Hematopoietic multipotent progenitor cell treated with erythropoietin and hydrocortisone succinate and interleukin-3 and kit ligand, for 6 days (in vitro differentiated cells): Measurements from ENCODE around the gene CD59.
A peak's percentile ranks its signal among the peaks of the same experiment; 100 is the strongest.
"Not testable (repeated sequence)": the region's sequence is repeated elsewhere in the genome, so short reads cannot be mapped to it uniquely, and the experiment has no call there.

ENCODE experiments used
- DNase-seq: peaks from one replicate; pipeline ENCODE4 v3.0.0-alpha.2; 2015

CD59 gene

DNA sequence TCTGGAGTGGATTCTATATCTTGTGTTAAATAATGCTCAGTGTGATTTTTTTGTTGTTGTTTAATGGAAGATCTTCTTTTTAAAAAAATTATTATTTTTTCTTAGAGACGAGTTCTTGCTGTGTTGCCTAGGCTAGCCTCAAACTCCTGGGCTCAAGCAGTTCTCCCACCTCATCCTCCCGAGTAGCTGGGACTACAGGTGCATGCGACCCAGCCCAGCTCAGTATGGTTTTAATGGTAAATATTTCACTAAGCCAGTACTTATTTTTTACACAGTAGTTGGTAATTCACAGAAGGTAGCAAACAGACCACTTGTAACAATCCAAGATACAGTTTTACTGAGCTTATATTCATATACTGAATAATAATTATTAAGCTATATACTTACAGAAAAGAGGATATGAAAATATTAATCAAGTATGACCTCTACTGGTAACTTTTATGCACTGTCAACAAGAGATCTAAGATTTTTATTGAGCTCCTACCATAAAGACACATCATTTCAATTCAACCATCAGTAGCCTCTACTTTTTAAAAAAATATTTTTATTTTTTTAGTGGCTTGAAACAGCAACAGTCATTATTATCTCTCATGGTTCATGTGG lies 6.1 kb upstream of the CD59 start:
- peak; percentile 67 for DNase-seq

DNA sequence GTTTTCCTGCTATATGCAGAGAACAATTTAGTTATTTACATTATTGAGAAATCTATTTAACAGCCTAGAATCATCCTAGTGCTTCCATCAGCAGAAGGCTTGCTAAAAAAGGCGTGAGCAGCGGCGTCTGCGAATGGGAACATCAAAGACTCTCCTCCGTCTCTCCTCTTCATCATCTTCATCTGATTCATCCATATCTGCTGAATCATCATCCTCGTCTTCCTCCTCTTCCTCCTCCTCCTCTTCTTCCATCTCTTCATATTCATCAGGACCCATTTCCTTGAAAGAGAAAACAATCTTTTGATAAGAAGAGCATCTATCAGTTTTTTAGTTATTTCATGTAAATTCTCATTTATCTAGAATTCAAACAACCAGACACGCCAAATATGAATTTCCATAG lies 5.6 kb upstream of the CD59 start:
- DNase-seq: no peak

DNA sequence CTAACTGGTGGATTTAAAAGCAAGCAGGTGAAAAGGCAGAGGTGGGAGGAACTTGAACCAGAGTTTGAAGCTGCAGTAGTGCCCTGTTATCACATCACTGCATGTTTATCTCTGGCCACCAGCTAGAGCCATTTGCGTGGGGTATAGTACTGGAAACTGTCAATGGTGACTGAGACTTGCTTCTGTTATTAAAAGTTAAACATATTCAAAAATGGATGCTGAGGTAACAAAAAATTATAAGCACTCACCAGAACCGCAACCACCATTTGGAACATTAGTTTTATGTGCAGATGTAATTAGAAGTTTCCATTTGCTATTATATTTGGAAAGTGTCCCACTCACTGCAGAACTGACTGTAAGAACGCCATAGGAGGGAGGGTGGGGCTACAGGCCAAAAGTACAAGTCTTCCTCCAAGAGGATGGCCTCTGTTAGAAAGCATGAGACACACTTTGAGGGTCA lies 1.2 kb upstream of the CD59 start:
- DNase-seq: peak; percentile 90

DNA sequence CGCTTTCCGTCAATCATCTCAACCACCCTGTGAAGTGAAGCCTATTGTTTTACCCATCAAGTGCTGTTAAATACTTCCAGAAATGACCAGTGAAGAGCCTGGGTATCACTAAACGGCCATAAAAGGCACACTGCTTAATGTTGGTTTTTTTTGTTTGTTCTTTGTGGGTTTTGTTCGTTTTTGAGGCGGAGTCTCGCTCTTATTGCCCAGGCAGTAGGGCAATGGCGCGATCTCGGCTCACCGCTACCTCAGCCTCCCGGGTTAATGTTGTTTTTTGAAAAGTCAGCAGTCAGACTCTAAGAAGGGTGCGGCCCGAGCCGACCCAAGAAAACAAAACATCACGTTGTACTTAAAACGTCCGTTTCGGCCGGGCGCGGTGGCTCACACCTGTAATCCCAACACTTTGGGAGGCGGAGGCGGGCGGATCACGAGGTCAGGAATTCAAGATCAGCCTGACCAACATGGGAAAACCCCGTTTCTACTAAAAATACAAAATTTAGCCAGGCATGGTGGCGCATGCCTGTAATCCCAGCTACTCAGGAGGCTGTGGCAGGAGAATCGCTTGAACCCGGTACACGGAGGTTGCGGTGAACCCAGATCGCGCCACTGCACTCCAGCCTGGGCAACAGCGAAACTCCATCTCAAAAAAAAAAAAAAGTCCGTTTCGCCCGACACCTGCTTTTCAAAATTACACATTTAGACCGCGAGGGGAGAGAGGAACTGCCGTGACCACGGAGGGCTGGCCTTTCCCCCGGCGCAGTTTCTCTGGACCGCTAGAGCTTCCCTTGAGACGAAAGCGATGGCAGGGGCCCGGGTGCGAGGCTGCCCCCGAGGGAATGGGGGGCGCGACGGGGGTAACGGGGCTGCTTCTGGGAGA lies 714 bp downstream of the CD59 start:
- peak; percentile 73 for DNase-seq

DNA sequence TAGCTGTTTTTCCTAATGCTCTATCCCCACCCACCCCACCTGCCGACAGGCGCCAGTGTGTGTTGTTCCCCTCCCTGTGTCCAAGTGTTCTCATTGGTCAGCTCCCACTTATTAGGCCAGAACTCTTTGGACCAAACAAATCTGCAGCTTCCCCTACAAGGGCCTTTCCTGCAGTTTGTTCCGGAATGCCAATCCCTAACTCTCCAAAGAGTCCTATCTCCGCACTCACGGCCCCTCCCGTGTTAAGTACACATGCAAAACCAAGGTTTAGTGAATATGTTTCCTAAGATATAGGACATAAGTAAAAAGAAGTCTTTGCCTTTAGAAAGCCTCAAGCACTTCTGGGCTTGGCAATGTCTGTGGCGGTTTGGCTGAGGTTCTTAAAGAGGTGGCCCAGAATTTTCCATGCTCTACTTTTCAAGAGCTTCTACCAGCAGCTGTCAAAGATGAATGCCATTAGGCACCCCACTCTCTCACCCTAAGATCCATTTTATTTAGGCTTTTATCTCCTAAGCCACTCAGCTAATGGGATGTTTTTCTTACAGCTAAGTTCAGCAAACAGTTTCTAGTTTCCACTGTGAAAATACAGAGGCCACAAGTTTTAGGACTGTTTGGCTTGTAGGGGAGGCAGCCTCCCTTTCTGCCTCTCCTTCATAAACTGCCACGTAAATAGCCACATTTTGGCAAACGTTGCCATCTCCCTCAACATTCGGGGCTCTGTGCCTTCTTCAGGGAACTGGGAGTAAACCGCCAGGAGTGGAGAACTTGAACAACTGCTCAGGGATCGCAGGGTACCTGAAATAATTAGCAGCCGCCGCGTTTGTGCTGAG lies 1.6 kb downstream of the CD59 start:
- peak; percentile 48 for DNase-seq

DNA sequence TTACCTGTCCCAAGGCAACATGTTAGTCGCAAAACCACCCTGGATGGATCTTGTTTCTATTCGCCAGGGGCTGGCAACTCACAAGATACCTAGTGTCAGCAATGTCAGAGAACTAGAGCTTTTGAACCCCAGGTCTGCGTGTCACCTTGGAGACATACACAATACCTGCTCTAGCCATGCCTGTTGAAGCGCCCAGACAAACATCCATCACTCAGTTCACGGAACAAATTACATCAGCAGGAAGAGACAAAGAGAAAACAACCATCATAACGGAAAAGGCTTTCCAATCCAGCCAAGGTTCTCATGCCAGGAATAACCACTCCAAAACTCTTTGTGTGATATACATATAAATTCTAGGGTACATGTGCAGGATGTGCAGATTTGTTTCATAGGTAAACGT lies 2.2 kb downstream of the CD59 start:
- no peak for DNase-seq

DNA sequence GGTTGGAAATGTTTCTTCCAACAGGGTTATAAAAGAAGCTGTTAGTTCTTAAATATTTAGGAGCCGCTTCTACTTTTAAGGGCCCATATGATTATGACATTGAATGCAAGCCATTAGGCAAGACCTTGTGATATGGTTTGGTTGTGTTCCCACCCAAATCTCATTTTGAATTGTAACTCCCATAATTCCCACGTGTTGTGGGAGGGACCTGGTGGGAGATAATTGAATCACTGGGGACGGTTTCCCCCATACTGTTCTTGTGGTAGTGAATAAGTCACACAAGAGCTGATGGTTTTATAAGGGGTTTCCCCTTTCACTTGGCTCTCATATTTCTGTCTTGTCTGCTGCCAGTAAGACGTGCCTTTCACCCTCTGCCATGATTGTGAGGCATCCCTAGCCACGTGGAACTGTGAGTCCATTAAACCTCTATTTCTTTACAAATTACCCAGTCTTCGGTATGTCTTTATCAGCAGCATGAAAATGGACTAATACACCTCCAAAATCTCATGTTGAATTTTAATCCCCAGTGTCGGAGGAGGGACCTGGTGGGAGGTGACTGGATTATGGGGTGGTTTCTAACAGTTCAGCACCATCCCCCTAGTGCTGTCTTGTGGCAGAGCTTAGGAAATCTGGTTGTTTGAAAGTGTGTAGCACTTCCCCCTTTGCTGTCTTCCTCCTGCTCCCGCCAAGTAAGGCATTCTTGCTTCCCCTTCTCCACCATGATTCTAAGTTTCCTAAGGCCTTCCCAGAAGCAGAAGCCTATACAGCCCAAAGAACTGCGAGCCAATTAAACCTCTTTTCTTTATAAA lies 4.3 kb downstream of the CD59 start:
- DNase-seq: peak; percentile 49

DNA sequence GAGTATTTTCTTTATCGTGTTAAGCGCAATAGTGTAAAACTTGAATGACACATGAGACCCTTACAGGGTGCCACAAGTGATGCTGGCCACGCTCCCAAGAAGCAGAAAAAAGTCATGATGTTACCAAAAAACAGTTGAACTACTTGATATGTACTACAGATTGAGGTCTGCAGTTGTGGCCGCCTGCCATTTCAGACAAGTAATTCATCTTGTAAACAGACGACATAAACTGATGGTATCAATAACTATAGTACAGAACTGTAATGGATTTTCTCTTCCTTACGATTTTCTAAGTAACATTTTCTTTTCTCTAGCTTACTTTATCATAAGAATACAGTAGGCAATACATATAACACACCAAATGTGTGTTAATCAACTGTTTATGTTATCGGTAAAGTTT lies 5.5 kb downstream of the CD59 start:
- DNase-seq: peak; percentile 27

DNA sequence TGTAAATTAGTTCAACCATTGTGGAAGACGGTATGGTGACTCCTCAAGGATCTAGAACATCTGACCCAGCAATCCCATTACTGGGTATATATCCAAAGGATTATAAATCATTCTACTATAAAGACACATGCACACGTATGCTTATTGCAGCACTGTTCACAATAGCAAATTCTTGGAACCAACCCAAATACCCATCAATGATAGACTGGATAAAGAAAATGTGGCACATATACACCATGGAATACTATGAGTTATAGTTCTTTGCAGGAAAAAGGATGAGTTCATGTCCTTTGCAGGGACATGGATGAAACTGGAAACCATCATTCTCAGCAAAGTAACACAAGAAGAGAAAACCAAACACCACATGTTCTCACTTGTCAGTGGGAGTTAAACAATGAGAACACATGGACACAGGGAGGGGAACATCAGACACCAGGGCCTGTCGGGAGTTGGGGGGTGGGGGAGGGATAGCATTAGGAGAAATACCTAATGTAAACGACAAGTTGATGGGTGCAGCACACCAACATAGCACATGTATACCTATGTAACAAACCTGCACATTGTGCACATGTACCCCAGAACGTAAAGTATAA lies 7.1 kb downstream of the CD59 start:
- not testable (repeated sequence) for DNase-seq

DNA sequence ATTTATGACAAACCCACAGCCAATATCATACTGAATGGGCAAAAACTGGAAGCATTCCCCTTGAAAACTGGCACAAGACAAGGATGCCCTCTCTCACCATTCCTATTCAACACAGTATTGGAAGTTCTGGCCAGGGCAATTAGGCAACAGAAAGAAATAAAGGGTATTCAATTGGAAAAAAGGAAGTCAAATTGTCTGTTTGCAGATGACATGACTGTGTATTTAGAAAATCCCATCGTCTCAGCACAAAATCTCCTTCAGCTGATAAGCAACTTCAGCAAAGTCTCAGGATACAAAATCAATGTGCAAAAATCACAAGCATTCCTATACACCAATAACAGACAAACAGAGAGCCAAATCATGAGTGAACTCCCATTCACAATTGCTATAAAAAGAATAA lies 8.7 kb downstream of the CD59 start:
- DNase-seq: not testable (repeated sequence)

DNA sequence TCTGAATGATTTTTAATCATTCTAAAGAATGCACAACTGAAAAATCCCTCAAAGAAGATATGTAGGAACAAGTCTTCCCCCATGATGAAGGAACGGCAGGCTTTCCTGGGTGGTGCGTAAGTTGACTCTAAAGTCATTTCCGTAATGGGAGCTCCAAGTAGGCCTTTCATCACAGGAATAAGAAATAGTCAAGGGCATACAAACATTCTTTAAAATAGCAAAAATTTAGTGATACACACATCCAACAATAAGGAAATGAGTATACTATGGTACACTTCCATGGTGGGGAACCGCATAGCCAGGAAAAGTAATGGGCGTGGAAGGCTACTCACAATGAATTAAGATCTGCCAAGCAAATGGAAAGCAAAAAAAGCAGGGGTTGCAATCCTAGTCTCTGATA lies 10.7 kb downstream of the CD59 start:
- DNase-seq: no peak

DNA sequence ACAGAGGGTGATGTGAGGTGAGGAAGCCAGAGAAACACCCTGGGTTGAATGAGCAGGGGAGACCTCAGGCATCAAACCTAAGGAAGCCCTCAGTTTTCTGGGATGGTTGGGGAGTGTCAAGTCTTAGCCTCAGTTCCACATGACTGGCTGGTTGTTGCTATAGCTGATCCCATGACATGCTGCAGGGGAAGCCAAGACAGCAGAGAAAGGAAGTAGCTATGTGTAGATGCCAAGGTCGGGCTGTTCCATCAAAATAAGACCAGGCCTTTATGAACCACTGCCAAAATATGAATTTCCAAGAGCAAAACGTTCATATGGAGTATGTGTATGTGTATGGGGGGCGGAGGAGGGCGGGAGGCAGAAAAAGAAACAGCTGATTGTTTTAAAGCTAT lies 11.6 kb downstream of the CD59 start:
- no peak for DNase-seq

DNA sequence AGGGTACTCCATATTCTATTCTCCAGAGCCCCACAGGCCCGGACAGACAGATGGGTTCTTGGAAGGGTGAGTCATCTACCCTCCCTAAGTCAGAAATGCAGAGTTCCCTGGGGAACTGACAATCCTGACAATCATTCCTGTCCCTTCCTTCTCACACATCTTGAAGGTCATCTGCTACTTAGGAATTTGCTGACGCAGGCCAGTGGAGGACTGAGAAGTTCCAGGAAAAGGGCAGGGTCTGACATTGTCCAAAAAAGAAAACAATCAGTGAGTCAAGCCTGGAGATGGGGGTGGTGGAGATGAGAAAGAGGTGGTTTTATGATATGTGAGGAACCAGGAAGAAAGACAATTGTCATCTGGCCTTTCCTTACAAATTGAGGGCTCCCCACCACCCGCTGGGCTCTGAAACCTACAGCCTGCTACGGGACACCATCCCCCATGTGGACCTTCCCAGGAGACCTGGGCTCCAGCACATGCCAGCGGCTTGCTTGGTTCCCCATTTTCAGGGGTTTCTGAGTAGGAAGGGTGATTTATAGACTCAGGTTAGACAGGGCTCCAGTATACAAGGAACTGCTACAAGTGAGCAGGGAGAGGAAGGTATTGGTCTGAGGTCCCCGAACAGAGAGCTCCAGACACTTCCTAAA lies 12.9 kb downstream of the CD59 start:
- DNase-seq: no peak

DNA sequence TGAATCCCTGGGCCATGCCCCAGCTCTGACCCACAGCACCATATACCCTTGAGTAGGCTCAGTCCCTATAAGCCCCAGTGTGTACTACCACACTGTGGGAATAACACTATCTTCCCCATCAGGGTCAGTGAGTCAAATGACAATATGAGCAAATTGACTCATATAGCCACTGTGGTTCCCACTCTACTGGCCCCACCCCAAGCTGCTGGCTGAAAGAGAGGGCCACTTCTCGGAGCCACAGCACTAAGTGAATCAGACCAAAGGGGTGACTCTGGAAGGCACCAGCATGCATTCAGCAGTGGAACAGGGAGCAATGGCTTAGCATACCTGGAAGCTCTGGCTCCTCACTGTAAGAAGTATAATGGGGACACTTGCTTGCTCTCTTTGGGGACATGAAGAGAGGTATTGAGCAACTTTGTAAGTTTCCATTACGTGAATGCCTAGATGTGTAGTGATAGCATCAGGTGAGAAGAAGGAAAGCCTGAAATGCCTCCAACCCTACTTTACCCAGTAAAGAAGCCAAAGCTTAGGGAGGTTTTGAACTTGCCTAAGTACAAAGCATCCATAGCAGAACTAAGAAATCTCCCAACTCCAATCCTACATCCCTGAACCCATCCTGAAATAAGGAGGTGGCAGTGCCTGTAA lies 13.5 kb downstream of the CD59 start:
- peak; percentile 70 for DNase-seq

DNA sequence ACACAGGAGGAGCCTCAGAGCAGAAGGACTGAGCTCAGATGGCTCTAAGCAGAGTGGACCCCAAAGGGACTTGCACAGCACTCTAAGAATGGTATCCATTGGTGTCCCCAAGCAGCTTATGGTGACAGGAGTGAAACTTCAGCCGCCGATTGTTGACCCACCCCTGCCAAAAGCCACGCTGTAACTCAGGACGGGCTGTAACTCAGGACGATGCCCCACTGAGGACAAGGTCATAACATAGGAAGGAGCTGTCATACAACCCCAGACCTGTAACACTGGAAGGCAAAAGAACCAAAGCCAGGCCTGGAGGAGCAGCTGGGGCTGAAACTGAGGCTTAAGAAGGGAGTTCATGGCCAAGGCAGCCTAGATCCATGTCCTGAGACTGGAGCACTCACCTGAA lies 14.2 kb downstream of the CD59 start:
- no peak for DNase-seq

DNA sequence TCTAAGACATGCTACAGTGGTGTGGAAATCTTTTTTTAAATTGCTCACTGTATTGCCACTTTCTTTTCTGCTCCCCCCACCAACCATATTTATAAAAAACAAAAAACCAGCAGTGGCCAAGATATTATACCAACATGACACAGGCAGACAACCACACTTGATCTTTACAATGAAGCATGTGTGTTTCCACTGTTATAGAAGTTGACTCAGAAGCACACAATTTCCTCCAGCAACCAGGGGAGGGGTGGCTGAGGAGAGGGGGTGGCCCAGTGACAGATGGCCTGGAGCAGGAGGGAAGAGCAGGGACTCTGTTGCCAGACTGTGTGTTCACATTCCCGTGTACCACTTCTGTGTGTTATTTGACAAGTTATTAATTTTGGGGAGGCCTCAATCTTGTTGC lies 14.8 kb downstream of the CD59 start:
- DNase-seq: no peak

DNA sequence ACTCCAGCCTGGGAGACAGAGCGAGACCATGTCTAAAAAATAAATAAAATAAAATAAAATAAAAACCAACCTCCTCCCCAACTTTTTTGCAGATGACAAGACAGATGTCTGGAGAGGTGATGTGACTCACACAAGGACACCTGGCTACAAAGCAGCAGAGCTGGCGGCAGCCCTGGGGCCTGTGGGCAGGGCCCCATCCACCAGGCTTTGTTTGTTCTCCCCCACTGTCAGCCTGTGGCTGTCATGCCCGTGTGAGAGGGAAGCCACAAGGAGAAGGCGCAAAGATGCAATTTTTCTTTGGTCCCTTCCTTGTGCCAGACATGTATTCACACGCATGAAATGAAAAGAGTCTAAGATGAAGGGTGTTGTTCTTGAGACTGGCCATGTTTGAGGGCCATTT lies 16.6 kb downstream of the CD59 start:
- DNase-seq: no peak

DNA sequence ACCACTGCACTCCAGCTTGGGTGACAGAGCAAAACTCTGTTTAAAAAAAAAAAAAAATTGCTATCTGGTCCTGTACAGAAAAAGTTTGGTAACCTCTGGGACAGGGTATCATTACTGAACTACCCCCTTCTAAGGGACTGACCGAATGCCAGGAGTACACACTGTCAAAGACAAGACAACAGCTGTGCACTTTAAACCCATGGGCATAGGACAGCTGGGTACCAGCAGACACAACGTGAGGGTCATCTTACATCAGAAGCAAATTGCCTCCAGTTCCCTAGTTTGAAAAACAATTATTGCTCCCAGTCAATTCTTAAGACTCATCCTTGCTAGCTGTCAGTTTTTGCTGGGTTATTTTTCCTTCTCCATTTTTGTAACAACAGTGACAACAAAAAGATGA lies 17.8 kb downstream of the CD59 start:
- DNase-seq: no peak

DNA sequence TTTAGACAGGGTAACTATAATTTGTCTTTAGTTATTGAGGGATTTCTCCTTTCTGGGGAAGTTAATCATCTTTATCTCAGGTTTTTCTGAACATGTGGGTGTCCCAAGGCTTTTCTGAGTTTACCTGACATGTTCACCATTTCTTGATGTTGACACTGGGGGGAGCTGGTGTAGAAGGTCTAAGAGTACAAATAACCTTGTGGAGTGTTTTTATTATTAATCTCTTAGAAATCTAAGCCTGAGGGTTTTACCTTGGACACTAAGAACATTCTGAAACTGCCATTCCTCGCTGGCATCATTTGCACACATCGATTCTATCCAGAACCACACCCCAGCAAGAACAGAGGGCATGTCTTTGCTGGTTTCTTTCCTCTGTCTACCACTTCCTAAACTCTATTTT lies 20.0 kb downstream of the CD59 start:
- DNase-seq: peak; percentile 70

DNA sequence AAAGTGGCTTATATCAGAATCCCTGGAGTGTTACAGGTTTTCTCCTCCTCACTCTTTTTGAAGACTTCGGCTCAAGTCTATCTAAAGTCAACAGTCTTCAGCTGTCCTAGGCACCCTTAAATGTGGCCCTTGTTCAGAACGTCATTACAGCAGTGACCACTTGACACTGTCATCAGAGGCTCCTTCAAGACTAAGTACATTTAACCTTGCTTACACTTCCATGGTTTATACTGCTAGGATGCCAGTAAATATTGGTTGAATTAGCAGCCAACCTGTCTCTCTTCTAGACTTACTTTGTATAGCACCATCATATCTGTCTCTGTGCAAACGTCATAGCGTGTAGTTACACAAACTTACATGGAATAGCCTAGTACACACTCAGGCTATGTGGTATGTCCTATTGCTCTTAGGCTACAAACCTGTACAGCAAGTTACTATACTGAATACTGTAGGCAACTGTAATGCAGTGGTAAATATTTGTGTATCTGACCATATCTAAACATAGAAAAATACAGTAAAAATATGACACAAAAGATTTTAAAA lies 22.3 kb downstream of the CD59 start:
- DNase-seq: no peak
